Renal cortical epithelial cell (primary cell): ENCODE measurements around the gene GRP. TPM values are rescaled to one million over a fixed set of nuclear protein-coding genes. Genes with fewer than 3 reads are reported as not detected.
A peak's percentile ranks its signal among the peaks of the same experiment; 100 is the strongest.
"Not testable (repeated sequence)": the region's sequence is repeated elsewhere in the genome, so short reads cannot be mapped to it uniquely, and the experiment has no call there.

Experiments
- DNase-seq: peaks from one replicate; pipeline ENCODE4 v3.0.0-alpha.2; 2011; ENCODE audit warnings: low read depth
- total RNA-seq: library from RNA; depleted of rRNA; stranded (reverse); fragments of >200 nt; gene quantifications from 2 replicates; pipeline ENCODE4 v1.2.3, GENCODE V29; 2014

The GRP gene
- total RNA-seq, 1 donor from 2014 or later = not detected

DNA sequence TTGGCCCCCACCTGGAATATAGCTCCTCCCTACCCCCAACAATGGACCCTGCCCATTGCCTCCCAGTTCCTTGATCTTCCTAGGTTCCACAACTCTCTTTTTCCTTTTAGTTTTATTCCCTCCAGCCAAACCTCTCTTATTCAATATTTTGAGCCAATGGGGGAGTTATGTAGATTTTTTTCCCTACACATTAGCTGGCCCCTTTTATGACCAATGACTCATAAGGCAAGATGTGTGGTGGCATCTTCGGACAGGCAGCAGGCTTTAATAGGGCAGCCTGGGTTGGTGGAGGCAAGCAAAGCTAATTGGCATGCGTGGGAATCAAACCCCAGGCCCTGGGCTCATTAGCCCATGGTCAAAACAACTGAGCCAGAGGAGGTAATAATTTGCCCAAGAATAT is 9.2 kb downstream of the GRP start:
- DNase-seq = no peak

DNA sequence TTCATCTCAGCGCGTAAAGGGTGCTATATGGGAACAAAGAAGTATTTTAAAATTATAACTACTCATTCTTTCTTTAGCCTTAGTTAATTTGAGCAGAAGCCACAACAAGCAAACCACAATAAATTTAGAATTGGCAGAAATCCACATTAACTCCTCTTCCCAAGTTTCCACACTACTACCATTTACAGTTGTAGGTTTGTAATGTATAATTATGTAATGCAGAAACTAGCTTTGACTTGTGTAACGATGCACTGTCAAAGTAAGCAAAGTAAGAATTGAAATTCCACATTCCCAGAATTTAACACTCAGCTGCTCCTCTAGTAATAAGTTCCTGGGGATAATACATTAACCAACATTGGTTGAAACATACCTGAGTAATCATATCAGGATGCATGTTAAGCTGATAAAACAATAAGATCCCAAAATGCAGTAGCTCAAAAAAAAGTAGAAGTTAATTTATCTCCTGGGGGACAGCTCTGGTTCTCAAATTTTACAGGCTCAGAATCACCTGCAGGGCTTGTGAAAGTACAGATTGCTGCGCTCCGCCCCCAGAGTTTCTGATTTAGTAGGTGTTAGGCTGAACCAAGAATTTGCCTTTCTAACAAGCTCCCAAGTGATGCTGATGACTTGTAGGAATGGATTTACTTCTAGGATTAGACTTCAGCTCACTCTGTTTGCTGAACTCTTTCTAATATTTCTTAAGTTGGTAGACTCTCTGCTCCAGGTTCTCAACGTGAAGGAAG is 9.9 kb downstream of the GRP start:
- DNase-seq = no peak

DNA sequence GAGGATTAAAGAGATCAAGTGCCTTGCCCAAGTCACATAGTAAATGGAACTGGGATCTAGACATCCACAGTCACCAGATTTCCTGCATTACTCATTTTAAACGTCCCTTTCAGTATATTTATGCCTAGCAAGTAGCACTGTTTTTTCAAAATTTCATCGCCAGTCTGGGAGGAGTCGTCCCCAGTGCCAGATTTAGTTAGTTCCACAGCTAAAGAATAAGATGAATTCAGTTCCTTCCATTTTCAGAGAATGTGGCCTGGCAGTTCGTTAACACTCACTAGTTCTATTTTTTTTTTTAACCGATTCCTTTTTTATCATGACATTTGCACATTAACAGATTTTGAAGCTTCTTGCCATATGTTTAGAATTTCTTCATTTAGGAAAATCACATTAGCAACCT is 11.2 kb downstream of the GRP start:
- no peak for DNase-seq

DNA sequence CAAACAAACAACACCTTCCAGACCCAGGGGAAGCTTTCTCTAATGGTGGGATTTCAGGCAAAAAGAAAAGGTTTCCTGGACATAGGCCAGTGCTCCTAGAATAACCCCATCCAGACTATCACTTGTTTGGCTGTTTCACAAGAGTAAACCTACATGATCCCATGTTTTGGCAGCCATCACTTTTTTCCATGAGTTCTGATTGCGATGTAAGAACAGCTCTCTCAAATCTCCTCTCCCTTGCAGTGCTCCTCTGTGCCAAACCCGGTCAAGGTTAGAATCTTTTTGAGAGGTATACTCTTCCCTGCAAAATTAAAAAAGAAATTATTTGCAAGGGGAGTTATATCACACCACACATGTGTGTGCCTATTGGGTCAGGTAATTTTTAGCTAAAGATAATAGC is 11.9 kb downstream of the GRP start:
- DNase-seq = no peak

DNA sequence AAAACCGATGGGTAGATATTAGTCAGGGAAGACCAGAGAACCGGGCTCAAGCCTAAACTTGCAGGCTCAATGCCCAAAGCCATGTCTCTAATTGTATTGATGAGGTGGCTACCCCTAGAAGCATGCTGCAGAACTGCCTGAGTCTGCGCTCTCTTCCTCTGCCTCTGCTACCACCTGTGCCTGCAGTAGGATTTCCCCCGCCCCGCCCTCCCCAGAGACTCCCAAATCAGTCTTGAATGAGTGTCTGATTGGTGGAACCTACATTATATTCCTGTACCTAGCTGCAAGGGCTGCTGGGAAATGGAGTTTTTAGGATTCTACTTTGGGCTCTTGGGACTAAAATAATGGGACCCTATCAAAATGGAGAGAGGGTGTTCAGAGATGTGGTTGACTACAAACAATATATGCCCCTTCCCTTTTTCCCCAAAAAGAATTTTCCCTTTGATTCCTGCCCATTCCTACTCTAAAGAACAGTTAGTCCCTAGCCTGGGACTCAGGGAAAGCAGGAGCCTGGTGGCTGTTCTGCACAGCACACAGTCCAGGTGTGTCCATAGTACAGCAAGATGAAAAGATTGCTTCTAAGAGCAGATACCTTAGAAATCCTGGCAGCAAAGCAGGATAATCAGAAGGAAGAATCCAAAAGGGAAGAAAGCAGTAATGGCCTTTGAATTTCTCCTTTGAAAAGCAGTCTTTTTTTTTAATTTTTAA is 12.5 kb downstream of the GRP start:
- DNase-seq = no peak

DNA sequence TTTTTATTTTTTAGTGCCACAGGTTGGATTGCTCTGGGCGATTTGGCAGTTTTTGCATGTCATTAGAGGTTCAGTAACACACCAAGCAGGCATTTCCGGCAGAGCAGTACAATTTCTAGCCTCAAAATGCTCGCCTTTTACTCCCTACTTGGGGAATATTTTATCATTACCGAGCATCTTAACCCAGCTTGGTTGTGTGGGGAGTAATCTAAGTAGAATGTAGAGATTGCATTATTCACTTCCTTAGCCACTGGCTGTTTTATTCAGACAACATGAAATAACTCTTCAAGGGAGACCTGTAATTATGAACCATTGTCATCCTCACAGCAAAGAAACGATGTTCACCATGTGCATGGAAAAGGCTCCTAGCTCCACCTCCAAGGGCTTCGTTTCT is 13.1 kb downstream of the GRP start:
- no peak for DNase-seq

DNA sequence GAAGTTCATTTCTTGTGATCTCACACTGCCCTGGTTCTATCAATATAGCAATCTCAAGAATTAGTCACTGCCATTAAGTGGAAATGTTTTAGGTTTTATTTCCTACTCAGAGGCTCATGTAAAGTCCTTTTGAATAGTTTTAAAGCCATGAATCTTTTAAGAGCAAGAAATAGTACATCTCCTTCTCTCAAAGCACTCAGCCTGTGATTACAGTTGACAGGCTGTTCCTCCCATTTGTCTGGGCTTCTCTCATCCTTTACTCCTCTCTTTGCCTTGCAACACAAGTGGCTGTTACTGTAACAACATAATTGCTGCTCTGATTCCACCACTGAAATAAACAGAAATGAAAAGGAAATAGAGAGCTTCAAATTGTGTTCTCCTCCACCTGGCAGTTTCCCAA is 18.4 kb downstream of the GRP start:
- no peak for DNase-seq

DNA sequence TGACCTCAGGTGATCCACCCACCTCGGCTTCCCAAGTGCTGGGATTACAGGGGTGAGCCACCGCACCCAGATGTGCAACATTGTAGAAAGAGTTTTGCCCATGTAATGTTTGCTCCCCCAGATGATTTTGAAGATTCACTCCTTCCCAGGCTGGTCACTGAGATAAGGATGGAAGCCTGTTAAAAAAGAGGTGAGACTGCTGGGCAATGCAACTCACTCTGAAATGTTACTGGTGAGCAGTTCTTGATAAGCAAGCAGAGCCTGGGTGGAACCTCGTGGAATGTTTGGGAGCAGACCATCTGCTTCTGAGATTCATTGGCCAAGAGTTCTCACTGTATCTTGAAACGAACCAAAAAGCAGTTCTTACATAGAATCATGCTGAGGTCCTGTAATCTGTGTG is 19.7 kb downstream of the GRP start:
- DNase-seq = no peak

DNA sequence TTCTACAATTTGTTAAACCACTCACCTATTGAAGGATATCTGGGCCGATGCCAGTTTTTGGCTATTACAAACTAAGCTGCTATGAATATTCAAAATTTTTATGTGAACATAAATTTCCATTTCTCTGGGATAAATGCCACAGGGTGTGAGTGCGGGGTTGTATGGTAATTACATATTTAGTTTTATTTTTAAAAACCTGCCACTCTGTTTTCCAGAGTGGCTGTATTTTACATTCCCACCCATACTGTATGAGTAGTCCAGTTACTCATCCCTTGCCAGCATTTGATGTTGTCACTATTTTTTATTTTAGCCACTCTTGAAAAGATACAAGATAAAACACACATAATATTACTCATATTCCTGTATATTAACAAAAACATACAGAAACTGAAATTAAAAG is 22.9 kb downstream of the GRP start:
- DNase-seq = no peak

DNA sequence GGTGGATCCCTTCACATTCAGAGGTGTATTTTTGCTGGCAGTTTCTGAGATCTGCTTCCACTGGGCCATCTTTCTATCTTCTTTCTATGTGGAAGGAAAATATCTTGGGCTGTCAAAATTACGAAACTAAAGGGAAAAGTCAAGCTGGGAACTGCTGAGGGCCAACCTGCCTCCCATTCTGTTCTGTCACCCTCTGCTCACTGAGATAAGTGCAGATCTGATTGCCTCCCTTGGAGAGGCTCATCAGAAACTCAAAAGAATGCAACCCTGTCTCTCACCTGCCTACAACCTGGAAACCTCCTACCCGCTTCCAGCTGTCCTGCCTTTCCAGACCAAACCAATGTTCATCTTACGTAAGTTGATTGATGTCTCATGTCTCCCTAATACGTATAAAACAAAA is 26.8 kb downstream of the GRP start:
- no peak for DNase-seq

DNA sequence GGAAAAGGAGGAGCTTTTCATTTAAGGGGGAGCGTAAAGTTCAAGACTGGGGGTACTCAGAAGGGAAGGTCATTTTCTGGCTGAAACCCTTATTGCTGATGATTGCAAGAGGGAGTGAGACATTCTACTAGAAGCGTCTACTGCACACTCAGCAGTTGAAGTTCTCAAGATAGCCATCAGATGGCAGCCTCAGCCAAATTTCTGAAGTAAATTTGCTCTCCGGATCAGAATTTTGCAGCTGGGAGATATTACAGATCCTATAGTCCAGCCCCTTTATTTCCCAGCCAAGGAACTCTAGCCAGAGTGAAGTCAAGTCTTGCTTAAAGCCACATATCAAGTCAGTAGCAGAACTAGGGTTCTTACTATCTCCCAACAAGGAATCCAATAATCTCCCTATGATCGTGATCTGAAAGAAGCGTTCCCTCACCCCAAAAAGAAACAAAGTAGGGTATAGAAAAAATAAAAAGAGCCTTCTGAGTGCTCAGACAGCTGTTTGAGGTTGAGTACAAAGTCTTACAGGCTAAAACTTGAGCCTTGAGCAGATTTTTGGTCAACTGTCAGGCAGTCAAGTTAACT is 29.3 kb downstream of the GRP start:
- peak; percentile 74 for DNase-seq

DNA sequence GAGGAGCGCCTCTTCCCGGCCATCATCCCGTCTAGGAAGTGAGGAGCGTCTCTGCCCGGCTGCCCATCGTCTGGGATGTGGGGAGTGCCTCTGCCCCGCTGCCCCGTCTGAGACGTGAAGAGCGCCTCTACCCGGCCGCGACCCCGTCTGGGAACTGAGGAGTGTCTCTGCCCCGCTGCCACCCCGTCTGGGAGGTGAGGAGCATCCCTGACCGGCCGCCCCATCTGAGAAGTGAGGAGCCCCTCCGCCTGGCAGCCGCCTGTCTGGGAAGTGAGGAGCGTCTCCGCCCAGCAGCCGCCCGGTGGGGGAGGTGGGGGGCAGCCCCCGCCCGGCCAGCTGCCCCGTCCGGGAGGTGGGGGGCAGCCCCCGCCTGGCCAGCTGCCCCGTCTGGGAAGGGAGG is 35.5 kb downstream of the GRP start:
- not testable (repeated sequence) for DNase-seq

DNA sequence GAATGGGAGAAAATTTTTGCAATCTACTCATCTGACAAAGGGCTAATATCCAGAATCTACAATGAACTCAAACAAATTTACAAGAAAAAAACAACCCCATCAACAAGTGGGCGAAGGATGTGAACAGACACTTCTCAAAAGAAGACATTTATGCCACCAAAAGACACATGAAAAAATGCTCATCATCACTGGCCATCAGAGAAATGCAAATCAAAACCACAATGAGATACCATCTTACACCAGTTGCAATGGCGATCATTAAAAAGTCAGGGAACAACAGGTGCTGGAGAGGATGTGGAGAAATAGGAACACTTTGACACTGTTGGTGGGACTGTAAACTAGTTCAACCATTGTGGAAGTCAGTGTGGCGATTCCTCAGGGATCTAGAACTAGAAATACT is 41.9 kb downstream of the GRP start:
- not testable (repeated sequence) for DNase-seq

DNA sequence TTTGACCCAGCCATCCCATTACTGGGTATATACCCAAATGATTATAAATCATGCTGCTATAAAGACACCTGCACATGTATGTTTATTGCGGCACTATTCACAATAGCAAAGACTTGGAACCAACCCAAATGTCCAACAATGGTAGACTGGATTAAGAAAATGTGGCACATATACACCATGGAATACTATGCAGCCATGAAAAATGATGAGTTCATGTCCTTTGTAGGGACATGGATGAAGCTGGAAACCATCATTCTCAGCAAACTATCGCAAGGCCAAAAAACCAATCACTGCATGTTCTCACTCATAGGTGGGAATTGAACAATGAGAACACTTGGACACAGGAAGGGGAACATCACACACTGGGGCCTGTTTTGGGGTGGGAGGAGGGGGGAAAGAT is 42.3 kb downstream of the GRP start:
- not testable (repeated sequence) for DNase-seq

DNA sequence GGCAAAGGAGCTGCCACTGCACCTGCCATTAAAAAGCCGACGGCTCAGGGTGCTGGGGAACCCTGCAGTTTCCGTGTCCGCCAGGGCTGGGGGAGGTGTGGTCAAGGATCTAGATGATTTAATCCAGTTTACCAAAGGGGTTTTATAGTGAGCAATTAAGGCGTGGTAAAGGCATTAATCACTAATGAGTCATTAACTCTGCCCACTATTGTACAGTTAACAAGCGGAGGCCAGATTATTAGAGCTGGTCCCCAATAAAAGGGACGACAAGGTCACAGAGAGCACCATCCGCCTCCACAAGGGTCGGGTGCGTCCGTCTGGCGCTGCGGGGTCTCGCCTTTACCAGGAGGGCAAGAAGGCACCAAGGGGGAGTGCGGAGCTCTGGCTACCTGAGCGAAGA is 43.7 kb downstream of the GRP start:
- DNase-seq = peak; percentile 45

DNA sequence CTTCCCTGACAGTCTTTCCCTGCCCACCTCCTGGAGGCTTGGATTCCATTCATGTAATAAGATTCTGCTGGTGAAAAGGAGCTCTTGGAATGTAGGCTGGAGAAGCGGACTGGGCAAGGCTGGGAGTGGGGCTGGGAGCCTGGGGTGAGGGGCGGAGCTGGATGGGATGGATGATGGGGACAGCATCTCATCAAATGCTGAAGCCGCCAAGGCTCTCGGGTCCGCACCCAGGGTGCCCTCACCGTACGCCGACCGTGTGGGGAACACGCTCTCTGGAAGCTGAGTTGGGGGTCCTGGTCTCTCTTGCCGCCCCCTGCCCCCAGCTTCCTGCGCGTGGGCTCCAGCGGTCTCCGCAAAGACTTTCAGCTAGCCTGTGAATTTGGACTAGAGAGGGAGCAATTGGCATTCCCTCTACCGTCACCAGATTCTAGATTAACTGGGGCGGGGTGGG is 44.2 kb downstream of the GRP start:
- no peak for DNase-seq

DNA sequence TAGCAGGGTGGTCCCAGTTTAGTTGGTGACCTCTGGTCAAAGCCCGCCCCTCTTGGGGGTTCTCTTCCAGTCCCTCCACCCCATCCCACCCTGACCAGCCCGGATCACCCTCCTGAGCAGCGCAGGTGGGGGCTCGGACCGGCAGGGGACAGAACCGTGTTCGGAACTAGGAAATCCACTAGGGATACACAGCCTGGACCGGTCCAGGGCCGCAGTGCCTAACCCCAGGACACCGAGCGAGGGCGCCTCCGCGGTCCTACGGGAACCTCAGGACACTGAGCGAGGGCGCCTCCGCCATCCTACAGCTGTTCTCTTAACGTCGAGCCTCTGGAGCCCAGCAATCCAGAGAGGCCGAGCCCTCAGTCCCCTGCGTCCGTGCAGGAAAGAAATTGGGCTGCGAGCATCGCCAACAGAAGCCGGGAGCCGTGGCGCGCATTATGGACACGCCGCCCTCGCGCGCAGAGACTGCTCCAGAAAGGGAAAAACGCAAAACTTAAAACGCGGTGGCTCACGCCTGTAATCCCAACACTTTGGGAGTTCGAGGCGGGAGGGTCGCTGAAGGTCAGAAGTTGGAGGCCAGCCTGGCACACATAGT is 44.8 kb downstream of the GRP start:
- DNase-seq = no peak

DNA sequence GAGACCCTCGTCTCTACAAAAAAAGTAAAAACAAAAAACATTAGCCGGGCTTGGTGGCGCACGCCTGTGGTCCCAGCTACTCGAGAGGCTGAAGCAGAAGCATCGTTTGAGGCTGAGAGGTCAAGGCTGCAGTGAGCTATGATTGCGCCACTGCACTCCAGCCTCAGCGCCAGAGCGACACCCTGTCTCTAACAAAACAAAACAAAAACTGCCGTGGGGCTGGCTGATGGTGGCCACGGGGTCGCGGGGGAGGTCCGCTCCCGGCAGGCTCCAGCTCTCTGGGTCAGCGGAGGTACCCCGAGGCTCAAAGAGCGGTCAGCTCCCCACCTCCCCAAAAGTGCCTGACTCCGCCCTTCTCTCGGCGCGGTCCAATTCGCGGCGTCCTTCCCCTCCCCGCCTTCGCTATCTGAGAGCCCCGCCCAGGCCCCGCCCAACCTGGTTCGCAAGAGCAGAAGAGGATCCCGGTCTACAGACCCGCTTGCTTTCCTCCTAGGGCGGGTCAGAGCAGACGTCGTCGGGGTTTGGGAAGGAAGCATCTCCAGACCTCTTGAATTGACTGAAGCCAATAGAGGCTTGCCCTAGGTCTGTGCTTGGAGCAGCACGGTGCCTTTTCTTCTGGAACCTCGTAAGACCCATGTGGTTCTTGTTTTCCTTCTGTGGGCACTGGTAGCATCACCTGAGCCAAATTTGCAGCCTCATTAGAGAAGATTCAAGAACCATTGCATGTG is 45.5 kb downstream of the GRP start:
- no peak for DNase-seq

DNA sequence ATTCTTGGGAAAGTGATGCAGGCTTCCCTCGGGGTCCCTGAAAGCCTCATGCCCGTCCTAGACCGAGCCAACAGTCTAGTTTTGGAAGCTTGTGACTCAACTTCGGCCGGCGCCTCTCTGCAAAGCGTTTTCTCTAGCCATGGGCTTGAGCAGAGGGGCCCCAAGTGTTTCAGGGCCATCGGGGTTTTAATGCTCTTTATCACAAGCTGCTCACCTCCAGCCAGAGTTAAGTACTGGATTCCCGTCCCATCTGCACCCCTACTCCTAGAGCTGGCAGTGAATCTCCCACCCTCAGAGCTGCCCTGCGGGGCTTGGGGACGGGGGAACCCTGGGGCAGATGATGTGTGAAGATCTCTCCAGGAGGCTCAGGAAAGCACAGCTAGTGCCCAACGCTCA is 46.0 kb downstream of the GRP start:
- DNase-seq = no peak

DNA sequence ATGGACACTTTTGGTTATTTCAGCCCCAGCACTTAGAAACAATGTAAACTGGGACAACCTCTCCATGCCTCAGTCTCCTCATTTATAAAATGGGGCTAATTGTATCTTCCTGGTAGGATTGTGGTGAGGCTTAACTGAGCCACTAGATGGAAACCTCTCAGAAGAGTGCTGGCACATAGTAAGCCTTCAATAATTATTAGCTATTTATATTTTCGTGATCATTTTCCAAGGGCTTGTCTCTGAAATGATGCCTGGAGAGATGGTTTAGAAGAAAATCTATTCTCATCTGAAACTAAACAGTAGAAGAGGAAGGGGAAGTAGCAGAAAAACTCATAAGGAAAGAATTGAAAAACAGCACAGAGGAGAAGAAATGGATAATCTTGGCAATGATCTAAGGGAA is 46.5 kb downstream of the GRP start:
- no peak for DNase-seq

DNA sequence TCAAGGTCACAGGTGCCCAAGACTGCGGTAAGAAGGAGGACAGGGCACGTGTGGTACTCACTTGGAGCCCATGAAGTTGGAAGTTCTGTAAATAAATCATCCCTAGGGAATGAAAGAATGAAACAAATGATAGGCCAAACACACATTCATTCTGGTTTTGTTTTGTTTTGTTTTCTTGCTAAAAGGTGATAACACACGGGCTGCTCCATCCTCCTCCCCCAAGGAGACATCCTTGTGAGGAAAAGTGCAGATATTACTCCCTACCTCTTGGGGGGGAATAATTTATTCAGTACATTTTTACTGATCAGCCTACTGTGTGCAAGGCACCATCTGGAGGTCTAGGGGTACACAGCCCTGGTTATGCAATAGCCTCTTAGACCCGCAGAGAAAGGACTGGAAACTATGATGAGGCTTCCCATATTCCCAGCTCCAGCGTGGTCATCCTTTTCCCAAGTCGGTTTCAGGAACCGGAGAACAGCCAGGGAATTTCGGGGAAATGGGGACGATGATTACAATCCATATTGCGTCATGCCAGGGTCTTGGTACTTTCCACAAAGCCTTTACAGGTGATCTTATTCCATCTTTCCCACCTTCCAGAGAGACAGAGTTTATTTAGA is 47.0 kb downstream of the GRP start:
- no peak for DNase-seq
